Vagina (tissue), 2 donors: ENCODE measurements around the gene LSM4. TPM values are rescaled to one million over a fixed set of nuclear protein-coding genes. Genes with fewer than 3 reads are reported as not detected.

Experiments
- DNase-seq, 2 donors: peaks; one replicate each; pipeline ENCODE4 v3.0.0-alpha.2; 2017; ENCODE audit errors: extremely low spot score in 2 of 2
- H3K27ac ChIP-seq: fragments of 200-600 bp; sonication (generic); one replicate; pipeline ENCODE4 v1.5.1; 2019
- H3K27me3 ChIP-seq: fragments of 200-600 bp; sonication (generic); one replicate; pipeline ENCODE4 v1.5.1; 2019
- H3K36me3 ChIP-seq, 2 donors: fragments of 200-600 bp; sonication (generic); one replicate each; pipeline ENCODE4 v1.5.1; 2017 to 2019
- H3K4me1 ChIP-seq: fragments of 200-600 bp; sonication (generic); one replicate; pipeline ENCODE4 v1.5.1; 2019
- H3K4me3 ChIP-seq, 2 donors: fragments of 200-600 bp; sonication (generic); 1 replicate in 1 of 2; 2 replicates in 1 of 2; pipeline ENCODE4 v1.5.1; 2016 to 2019
- H3K9me3 ChIP-seq: fragments of 200-600 bp; sonication (generic); one replicate; pipeline ENCODE4 v1.5.1; 2019
- POLR2A ChIP-seq, 2 donors: fragments of 450-650 bp; IDR thresholded peaks; one replicate each; pipeline ENCODE4 v1.6.1; 2017; ENCODE audit warnings: antibody characterized with exemption in 2 of 2, mild to moderate bottlenecking in 2 of 2, moderate library complexity in 2 of 2
- POLR2AphosphoS5 ChIP-seq, 2 donors: sonication (generic); formaldehyde crosslinking; IDR thresholded peaks; one replicate each; pipeline ENCODE4 v1.9.0; 2017; ENCODE audit warnings: antibody characterized with exemption in 2 of 2, mild to moderate bottlenecking in 2 of 2, low read depth in 1 of 2; ENCODE audit not compliant: insufficient read depth in 1 of 2
- intact Hi-C: fragments of 100-400 bp; cut with DNase I; formaldehyde crosslinking; loops from one replicate; pipeline ENCODE4 v1.15.1; 2023
- total RNA-seq: library from RNA; depleted of rRNA; stranded (reverse); fragments of >200 nt; gene quantifications from one replicate; pipeline ENCODE4 v1.2.3, GENCODE V29; 2016
- TF ChIP-seq, protein P1 (sequence below), 3 experiments: fragments of 450-650 bp in 2 of 3; fragments of 200-600 bp in 1 of 3; sonication (generic) in 1 of 3; IDR thresholded peaks; one replicate each; pipeline ENCODE4 v1.5.1; 2017 to 2019; ENCODE audit warnings: antibody characterized with exemption in 3 of 3, mild to moderate bottlenecking in 2 of 3, moderate library complexity in 2 of 3

LSM4 gene
- total RNA-seq, 1 donor from 2014 or later: 54.3 TPM

DNA sequence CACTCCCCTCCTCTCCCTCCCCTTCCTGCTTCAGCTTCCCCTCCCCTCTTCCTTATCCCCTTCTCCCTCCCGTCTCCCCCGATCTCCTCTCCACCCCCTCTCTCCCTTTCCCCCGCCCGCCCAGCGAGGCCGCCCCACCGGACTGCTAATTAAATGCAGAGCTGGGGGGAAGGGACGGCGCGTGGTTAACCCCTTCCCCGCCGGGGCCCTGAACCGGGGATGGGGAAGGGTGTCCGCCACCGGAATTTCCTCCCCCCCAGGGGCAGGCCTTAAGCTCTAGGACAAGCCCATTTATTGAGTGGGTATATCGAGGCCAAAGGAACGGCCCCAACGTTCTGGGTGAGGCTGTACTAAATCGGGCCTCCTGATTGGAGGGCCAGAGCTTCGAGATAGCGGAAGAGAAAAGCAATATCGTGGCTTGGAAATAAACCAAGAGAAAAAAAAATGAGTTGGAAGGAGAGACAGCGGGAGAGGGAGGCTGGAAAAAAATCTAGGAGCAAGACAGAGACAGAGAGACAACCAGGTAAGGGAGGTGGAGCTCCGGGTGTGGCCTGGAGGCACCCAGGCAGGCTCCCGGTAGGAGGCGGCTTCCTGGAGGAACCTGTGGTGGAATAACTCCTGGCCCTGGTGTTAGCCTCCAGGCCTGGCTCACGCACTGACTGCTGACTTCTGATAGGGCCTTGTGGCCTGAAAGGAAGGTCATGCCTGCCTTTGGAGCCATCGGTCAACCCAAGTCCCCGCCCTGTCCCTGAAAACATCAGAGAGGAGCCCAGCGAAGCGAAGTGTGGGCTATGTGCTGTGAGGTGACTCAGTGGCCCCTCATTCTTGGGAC, 29.9 kb downstream of the LSM4 start:
- H3K9me3 ChIP-seq: no peaks in the 10 kb centered on the region
- peak overlapping the region; percentile 99 for H3K27ac ChIP-seq
- TF ChIP-seq, protein P1, sequence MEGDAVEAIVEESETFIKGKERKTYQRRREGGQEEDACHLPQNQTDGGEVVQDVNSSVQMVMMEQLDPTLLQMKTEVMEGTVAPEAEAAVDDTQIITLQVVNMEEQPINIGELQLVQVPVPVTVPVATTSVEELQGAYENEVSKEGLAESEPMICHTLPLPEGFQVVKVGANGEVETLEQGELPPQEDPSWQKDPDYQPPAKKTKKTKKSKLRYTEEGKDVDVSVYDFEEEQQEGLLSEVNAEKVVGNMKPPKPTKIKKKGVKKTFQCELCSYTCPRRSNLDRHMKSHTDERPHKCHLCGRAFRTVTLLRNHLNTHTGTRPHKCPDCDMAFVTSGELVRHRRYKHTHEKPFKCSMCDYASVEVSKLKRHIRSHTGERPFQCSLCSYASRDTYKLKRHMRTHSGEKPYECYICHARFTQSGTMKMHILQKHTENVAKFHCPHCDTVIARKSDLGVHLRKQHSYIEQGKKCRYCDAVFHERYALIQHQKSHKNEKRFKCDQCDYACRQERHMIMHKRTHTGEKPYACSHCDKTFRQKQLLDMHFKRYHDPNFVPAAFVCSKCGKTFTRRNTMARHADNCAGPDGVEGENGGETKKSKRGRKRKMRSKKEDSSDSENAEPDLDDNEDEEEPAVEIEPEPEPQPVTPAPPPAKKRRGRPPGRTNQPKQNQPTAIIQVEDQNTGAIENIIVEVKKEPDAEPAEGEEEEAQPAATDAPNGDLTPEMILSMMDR (IDR thresholded peaks at IDR 0.05): no peak
- TF ChIP-seq POLR2A (IDR thresholded peaks at IDR 0.05) (no peak), POLR2AphosphoS5 (IDR thresholded peaks at IDR 0.05; ENCODE audit: insufficient read depth in 1 of 2, low read depth in 1 of 2) (peak in 1 of 2 donors; percentile 49)
- no peaks in the 10 kb centered on the region for H3K36me3 ChIP-seq
- peak overlapping the region; percentile 62 to 68 for H3K4me3 ChIP-seq
- peaks cover 35% of the 10 kb centered on the region for H3K4me1 ChIP-seq
- H3K27me3 ChIP-seq: no peaks in the 10 kb centered on the region
- intact Hi-C loops: no loop called here
- DNase-seq: no peak

DNA sequence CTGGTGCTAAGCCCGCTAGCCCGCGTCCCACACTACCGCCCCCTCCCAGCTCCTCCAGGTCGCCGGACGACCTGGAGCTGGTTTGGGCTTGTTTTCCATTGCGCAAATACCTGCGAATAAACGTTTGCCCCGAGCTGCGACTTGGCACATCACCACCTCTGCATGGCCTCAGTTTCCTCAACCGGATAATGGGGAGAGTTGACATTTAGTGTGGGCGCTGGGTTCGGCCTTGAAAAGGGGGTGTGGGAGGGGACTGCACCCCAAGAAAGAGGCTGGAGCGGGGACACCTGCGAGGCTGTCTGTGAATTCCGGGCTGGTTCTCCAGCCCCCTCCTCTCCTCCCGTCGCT, 30.4 kb downstream of the LSM4 start:
- intact Hi-C loops: no loop called here
- Histone ChIP-seq H3K36me3 (no peaks in the 10 kb centered on the region), H3K4me1 (peaks cover 38% of the 10 kb centered on the region), H3K4me3 (peak overlapping the region; percentile 62 to 68), H3K27ac (peak overlapping the region; percentile 99), H3K9me3 (no peaks in the 10 kb centered on the region), H3K27me3 (no peaks in the 10 kb centered on the region)
- TF ChIP-seq, protein P1 (IDR thresholded peaks at IDR 0.05): no peak
- TF ChIP-seq POLR2AphosphoS5 (IDR thresholded peaks at IDR 0.05; ENCODE audit: insufficient read depth in 1 of 2, low read depth in 1 of 2) (peak in 1 of 2 donors; percentile 17), POLR2A (IDR thresholded peaks at IDR 0.05) (no peak)
- no peak for DNase-seq

DNA sequence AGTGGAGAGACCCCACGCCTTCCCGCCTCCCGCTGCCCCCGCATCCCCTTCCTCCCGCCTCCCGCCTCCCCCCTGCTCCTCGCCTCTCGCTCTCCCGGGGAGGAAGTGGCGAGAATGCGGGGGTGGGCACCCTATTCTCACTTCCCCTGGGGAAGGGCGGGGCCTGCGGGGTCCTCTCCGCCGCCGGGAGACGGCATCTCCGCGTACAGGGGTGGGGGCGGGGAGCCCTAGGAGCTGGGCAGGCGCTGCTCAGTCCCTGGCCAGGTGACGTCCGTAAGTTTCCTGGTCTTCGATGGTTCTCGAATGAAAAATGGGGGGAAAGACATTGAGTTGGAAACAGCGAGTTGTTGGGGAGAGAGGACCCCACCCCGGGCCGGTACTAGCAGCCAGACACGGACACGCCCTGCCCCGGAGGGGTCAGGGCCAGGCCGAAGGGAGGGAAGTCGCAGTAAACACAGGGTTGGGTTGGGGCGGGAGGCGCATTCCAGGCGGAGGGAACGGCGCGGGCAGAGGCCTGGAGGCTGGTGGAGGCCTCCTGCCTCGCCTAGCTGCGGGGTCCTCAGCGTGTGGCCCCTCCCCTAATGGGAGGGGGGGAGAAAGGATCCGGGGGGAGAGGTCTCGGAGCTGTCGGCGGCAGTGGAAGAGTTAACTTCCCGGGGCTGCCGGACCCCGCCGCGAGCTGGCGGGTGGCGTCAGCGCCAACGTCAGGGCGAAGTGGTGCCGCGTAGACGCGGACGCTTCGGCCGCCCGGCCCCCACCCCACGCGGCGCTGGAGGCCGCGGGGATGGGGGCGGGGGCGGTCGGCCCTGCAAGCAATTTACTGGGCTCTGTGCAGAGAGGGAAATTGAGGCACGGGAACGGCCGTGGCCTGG, 31.1 kb downstream of the LSM4 start:
- H3K36me3 ChIP-seq: no peaks in the 10 kb centered on the region
- H3K9me3 ChIP-seq: no peaks in the 10 kb centered on the region
- peaks cover 44% of the 10 kb centered on the region for H3K4me1 ChIP-seq
- DNase-seq: no peak
- no peaks in the 10 kb centered on the region for H3K27me3 ChIP-seq
- intact Hi-C loops: no loop called here
- peak overlapping the region; percentile 99 for H3K27ac ChIP-seq
- TF ChIP-seq POLR2A (IDR thresholded peaks at IDR 0.05): peak in 1 of 2 donors; percentile 79
- TF ChIP-seq POLR2AphosphoS5 (IDR thresholded peaks at IDR 0.05; ENCODE audit: insufficient read depth in 1 of 2, low read depth in 1 of 2): peak; percentile 89 to 99
- TF ChIP-seq, protein P1 (IDR thresholded peaks at IDR 0.05): no peak
- peak overlapping the region; percentile 62 to 68 for H3K4me3 ChIP-seq

DNA sequence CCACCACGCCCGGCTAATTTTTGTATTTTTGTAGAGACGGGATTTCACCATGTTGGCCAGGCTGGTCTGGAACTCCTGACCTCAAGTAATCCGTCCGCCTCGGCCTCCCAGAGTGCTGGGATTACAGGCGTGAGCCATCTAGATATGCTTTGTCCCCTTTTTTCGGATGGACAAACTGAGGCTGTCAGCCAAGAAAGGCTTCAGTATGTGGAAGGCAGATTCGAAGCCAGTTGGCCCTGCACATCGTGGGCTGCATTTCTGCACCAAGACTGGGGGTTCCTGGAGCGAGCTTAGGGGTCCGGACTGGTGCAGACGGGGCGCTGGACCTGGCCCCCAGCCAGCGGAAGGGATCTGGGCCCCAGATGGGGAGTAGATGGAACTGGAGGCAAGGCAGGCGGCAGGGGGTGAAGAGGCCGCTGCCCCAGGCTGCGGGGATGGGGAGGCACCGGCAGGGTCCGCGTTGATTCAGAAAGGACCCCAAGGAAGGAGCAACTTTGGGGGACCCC, 31.8 kb downstream of the LSM4 start:
- H3K4me1 ChIP-seq: peaks cover 46% of the 10 kb centered on the region
- H3K27me3 ChIP-seq: no peaks in the 10 kb centered on the region
- intact Hi-C loops: no loop called here
- H3K27ac ChIP-seq: peak overlapping the region; percentile 99
- no peaks in the 10 kb centered on the region for H3K9me3 ChIP-seq
- no peak for DNase-seq
- TF ChIP-seq, protein P1 (IDR thresholded peaks at IDR 0.05): no peak
- no peak for TF ChIP-seq POLR2A (IDR thresholded peaks at IDR 0.05)
- TF ChIP-seq POLR2AphosphoS5 (IDR thresholded peaks at IDR 0.05; ENCODE audit: insufficient read depth in 1 of 2, low read depth in 1 of 2): no peak
- peak overlapping the region; percentile 62 to 68 for H3K4me3 ChIP-seq
- H3K36me3 ChIP-seq: no peaks in the 10 kb centered on the region
